Retinal pigment epithelial cell (primary cell): Measurements from ENCODE around the gene HOXB9.

Source experiments
- DNase-seq: peaks from one replicate; pipeline ENCODE4 v3.0.0-alpha.2; 2010; ENCODE audit warnings: low read depth
- H3K4me3 ChIP-seq: 2 replicates; pipeline ENCODE4 v1.5.1; 2011; ENCODE audit warnings: mild to moderate bottlenecking, low read length, control low read depth, moderate library complexity
- CTCF ChIP-seq: conservative IDR thresholded peaks from 2 replicates; pipeline ENCODE4 v1.5.1; 2011; ENCODE audit warnings: low read depth, low read length, control low read depth, inconsistent platforms

HOXB9 gene

GRCh38 chr17:48589060-48589830 is 36.9 kb downstream of the HOXB9 start:
- TF ChIP-seq CTCF = no peak
- no peak overlapping the region for H3K4me3 ChIP-seq
- DNase-seq = no peak

- no peak for TF ChIP-seq CTCF
- no peak overlapping the region for H3K4me3 ChIP-seq
- no peak for DNase-seq
These were observed 37.6 kb downstream of the HOXB9 start for GRCh38 chr17:48588528-48588927.

- no peak overlapping the region for H3K4me3 ChIP-seq
- no peak for DNase-seq
- TF ChIP-seq CTCF = no peak
These were observed 38.1 kb downstream of the HOXB9 start for GRCh38 chr17:48588074-48588415.

GRCh38 chr17:48587276-48588073 is 38.7 kb downstream of the HOXB9 start:
- DNase-seq = no peak

GRCh38 chr17:48586355-48587258 is 39.6 kb downstream of the HOXB9 start:
- TF ChIP-seq CTCF = no peak
- DNase-seq = no peak
- no peak overlapping the region for H3K4me3 ChIP-seq

More at GRCh38 chr17:48587276-48588073, 38.7 kb downstream of the HOXB9 start:
- no peak overlapping the region for H3K4me3 ChIP-seq
- no peak for TF ChIP-seq CTCF

- TF ChIP-seq CTCF = no peak
- H3K4me3 ChIP-seq = no peak overlapping the region
- DNase-seq = no peak
These were observed 41.9 kb downstream of the HOXB9 start for GRCh38 chr17:48584223-48584741.
